DOHH2 (cell line): ENCODE results near the gene PFDN5.

Experiments
- H3F3A ChIP-seq: fragments of 200-600 bp; sonication (generic), shearing (Covaris generic); 2 replicates; pipeline ENCODE4 v1.6.0; 2016; ENCODE audit warnings: antibody characterized with exemption, mild to moderate bottlenecking; ENCODE audit not compliant: control insufficient read depth, insufficient read depth
- H3K27ac ChIP-seq: fragments of 200-600 bp; sonication (generic); 2 replicates; pipeline ENCODE4 v1.5.1; 2014; ENCODE audit warnings: low read depth, mild to moderate bottlenecking, low read length, moderate library complexity
- H3K27me3 ChIP-seq: fragments of 200-600 bp; sonication (generic); 2 replicates; pipeline ENCODE4 v1.6.1; 2014; ENCODE audit warnings: mild to moderate bottlenecking, low read length, mixed read lengths; ENCODE audit not compliant: control insufficient read depth
- H3K36me3 ChIP-seq: fragments of 200-600 bp; sonication (generic); 2 replicates; pipeline ENCODE4 v1.6.1; 2014; ENCODE audit warnings: mild to moderate bottlenecking, low read length, moderate library complexity, mixed read lengths; ENCODE audit not compliant: control insufficient read depth
- H3K4me1 ChIP-seq: fragments of 200-600 bp; sonication (generic); 2 replicates; pipeline ENCODE4 v1.6.1; 2014; ENCODE audit warnings: mild to moderate bottlenecking, low read length, mixed read lengths; ENCODE audit not compliant: control insufficient read depth
- H3K4me2 ChIP-seq: fragments of 200-600 bp; sonication (generic); 2 replicates; pipeline ENCODE4 v1.6.0; 2014; ENCODE audit warnings: mild to moderate bottlenecking, low read length, moderate library complexity
- H3K4me3 ChIP-seq: fragments of 200-600 bp; sonication (generic); 2 replicates; pipeline ENCODE4 v1.5.1; 2014; ENCODE audit warnings: mild to moderate bottlenecking, low read length, mixed read lengths
- H3K79me2 ChIP-seq: fragments of 200-600 bp; sonication (generic); 2 replicates; pipeline ENCODE4 v1.6.1; 2014; ENCODE audit warnings: mild to moderate bottlenecking, low read length, mixed read lengths; ENCODE audit not compliant: control insufficient read depth
- H3K9me2 ChIP-seq: fragments of 200-600 bp; sonication (generic); replicated peaks from 2 replicates; pipeline ENCODE4 v1.6.1; 2014; ENCODE audit warnings: mild to moderate bottlenecking, low read length, mixed read lengths; ENCODE audit not compliant: control insufficient read depth
- H3K9me3 ChIP-seq: fragments of 200-600 bp; sonication (generic); 2 replicates; pipeline ENCODE4 v1.6.1; 2014; ENCODE audit warnings: antibody characterized with exemption, low read length, mixed read lengths; ENCODE audit not compliant: control insufficient read depth, insufficient read depth
- H4K20me1 ChIP-seq: fragments of 200-600 bp; sonication (generic); 2 replicates; pipeline ENCODE4 v1.6.0; 2014; ENCODE audit warnings: low read depth, mild to moderate bottlenecking, antibody characterized with exemption, low read length, moderate library complexity; ENCODE audit not compliant: control insufficient read depth, insufficient read depth
- EZH2phosphoT487 ChIP-seq: fragments of 200-600 bp; sonication (generic); IDR thresholded peaks from 2 replicates; pipeline ENCODE4 v1.6.1; 2017; ENCODE audit warnings: borderline replicate concordance, mild to moderate bottlenecking, antibody characterized with exemption, low read length, moderate library complexity, mixed read lengths
- TF ChIP-seq, protein P1 (sequence below): fragments of 200-600 bp; sonication (generic); IDR thresholded peaks from one replicate; pipeline ENCODE4 v1.5.1; 2014; ENCODE audit warnings: antibody characterized with exemption, mild to moderate bottlenecking, low read depth, low read length; ENCODE audit not compliant: poor library complexity, severe bottlenecking

PFDN5 gene

DNA sequence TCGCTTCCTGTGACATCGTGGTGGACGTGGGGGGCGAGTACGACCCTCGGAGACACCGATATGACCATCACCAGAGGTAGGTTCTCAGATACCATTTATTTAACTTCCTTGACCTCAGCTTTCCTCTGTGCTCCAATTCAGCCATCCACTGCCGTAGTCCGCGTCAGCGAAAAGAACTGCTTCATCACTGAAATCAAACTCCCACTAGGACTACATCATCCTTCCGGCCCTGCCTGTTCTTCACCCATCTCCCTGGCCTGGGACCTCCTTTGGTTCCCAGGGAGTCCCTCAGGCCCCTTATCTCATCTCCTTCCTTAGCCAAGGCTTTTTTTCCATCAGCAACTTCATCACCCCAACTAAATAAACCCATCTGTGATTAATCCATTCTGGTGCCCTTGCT, 4.8 kb downstream of the PFDN5 start:
- H3K4me1 ChIP-seq = peaks cover 36% of the 10 kb centered on the region
- H3F3A ChIP-seq = peaks cover 8% of the 10 kb centered on the region; the same call in 1 of the 2 replicates
- peaks cover 62% of the 10 kb centered on the region for H3K36me3 ChIP-seq
- no peaks in the 10 kb centered on the region for H4K20me1 ChIP-seq
- TF ChIP-seq EZH2phosphoT487 = no peak
- TF ChIP-seq, protein P1, sequence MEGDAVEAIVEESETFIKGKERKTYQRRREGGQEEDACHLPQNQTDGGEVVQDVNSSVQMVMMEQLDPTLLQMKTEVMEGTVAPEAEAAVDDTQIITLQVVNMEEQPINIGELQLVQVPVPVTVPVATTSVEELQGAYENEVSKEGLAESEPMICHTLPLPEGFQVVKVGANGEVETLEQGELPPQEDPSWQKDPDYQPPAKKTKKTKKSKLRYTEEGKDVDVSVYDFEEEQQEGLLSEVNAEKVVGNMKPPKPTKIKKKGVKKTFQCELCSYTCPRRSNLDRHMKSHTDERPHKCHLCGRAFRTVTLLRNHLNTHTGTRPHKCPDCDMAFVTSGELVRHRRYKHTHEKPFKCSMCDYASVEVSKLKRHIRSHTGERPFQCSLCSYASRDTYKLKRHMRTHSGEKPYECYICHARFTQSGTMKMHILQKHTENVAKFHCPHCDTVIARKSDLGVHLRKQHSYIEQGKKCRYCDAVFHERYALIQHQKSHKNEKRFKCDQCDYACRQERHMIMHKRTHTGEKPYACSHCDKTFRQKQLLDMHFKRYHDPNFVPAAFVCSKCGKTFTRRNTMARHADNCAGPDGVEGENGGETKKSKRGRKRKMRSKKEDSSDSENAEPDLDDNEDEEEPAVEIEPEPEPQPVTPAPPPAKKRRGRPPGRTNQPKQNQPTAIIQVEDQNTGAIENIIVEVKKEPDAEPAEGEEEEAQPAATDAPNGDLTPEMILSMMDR = no peak
- no peaks in the 10 kb centered on the region for H3K9me2 ChIP-seq
- H3K9me3 ChIP-seq = no peaks in the 10 kb centered on the region
- no peak overlapping the region for H3K27ac ChIP-seq
- peak overlapping the region; percentile 89 for H3K4me3 ChIP-seq
- H3K79me2 ChIP-seq = peaks cover 53% of the 10 kb centered on the region
- peak overlapping the region; percentile 80 for H3K4me2 ChIP-seq
- H3K27me3 ChIP-seq = no peaks in the 10 kb centered on the region

DNA sequence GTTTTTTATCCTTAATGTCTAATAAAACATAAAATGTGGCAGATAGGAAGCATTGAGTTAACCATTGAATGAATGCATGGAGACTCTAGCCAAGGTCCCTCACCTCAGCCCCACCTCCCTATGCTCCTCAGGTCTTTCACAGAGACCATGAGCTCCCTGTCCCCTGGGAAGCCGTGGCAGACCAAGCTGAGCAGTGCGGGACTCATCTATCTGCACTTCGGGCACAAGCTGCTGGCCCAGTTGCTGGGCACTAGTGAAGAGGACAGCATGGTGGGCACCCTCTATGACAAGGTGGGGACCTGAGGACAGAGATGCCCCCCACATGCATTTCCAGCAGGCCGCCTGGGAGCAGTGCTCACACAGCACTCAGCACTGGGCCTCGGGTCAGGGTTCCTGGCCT, 7.6 kb downstream of the PFDN5 start:
- no peak overlapping the region for H3K4me2 ChIP-seq
- H3K4me1 ChIP-seq = peaks cover 20% of the 10 kb centered on the region

DNA sequence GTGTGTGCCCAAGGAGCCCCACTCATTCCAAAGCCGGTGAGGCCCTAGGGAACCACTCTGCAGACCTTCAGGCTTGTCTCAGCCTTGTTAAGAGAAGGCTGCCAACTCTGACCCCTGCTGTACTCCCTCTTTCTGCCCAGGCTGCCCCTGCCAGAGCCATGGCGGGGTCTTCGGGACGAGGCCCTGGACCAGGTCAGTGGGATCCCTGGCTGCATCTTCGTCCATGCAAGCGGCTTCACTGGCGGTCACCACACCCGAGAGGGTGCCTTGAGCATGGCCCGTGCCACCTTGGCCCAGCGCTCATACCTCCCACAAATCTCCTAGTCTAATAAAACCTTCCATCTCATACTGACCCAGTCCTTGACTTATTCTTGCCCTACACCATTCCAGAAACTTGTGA, 11.5 kb downstream of the PFDN5 start:
- Histone ChIP-seq H3K79me2 (peaks cover 10% of the 10 kb centered on the region), H3F3A (peaks cover 4% of the 10 kb centered on the region; the same call in 1 of the 2 replicates), H3K9me2 (no peaks in the 10 kb centered on the region), H3K4me2 (no peak overlapping the region), H4K20me1 (no peaks in the 10 kb centered on the region), H3K36me3 (peaks cover 63% of the 10 kb centered on the region), H3K9me3 (no peaks in the 10 kb centered on the region), H3K27ac (no peak overlapping the region), H3K4me1 (0 out of 2 replicates have a peak, but pooled peaks cover 3% of the 10 kb centered on the region), H3K4me3 (no peak overlapping the region), H3K27me3 (no peaks in the 10 kb centered on the region)
- TF ChIP-seq EZH2phosphoT487 = no peak
- TF ChIP-seq, protein P1 = no peak

More for the DNA sequence above, 7.6 kb downstream of the PFDN5 start:
- H3F3A ChIP-seq = peaks cover 8% of the 10 kb centered on the region; the same call in 1 of the 2 replicates
- peaks cover 66% of the 10 kb centered on the region for H3K36me3 ChIP-seq
- TF ChIP-seq EZH2phosphoT487 = no peak
- TF ChIP-seq, protein P1 = no peak
- peaks cover 27% of the 10 kb centered on the region for H3K79me2 ChIP-seq
- H3K9me2 ChIP-seq = no peaks in the 10 kb centered on the region
- H4K20me1 ChIP-seq = no peaks in the 10 kb centered on the region
- H3K4me3 ChIP-seq = no peak overlapping the region
- H3K27ac ChIP-seq = no peak overlapping the region
- no peaks in the 10 kb centered on the region for H3K27me3 ChIP-seq
- H3K9me3 ChIP-seq = no peaks in the 10 kb centered on the region
